ENCODE data around the gene TNRC18.

- TF ChIP-seq RFX5 (IDR thresholded peaks at IDR 0.05; ENCODE audit: borderline replicate concordance, low read depth, low read length) (no peak), GABPA (IDR thresholded peaks at IDR 0.05; ENCODE audit: borderline replicate concordance, insufficient read depth, low read length) (no peak), CTCF (IDR thresholded peaks at IDR 0.05; ENCODE audit: control extremely low read depth in 1 of 3, insufficient read depth in 1 of 3, low read depth in 1 of 3, low read length in 3 of 3) (no peak), BACH1 (IDR thresholded peaks at IDR 0.05; ENCODE audit: low read length) (no peak), MAX (IDR thresholded peaks at IDR 0.05) (no peak), POLR2A (IDR thresholded peaks at IDR 0.05; ENCODE audit: control extremely low read depth in 1 of 2, low read depth in 2 of 2, low read length in 2 of 2) (no peak), POLR2AphosphoS5 (IDR thresholded peaks at IDR 0.05; ENCODE audit: low read depth, low read length) (no peak), ZNF274 (IDR thresholded peaks at IDR 0.05; ENCODE audit: borderline replicate concordance, extremely low read depth, low read length) (no peak), YY1 (IDR thresholded peaks at IDR 0.05; ENCODE audit: low read depth, low read length) (no peak), TEAD4 (IDR thresholded peaks at IDR 0.05; ENCODE audit: low read depth, low read length) (no peak)
Measured at GRCh38 chr7:5380350-5381070, 43.1 kb downstream of the TNRC18 start.
